Stimulated activated CD8-positive, alpha-beta memory T cell treated with anti-CD3 and anti-CD28 coated beads, Interleukin-12 subunit alpha, Interleukin-12 subunit beta, amount 100 ng/mL, for 1 hour (primary cell): ENCODE measurements around the gene CLIC5.

Experiments
- DNase-seq: peaks from one replicate; pipeline ENCODE4 v3.0.0-alpha.2; 2020; ENCODE audit warnings: low read depth

CLIC5 gene

DNA sequence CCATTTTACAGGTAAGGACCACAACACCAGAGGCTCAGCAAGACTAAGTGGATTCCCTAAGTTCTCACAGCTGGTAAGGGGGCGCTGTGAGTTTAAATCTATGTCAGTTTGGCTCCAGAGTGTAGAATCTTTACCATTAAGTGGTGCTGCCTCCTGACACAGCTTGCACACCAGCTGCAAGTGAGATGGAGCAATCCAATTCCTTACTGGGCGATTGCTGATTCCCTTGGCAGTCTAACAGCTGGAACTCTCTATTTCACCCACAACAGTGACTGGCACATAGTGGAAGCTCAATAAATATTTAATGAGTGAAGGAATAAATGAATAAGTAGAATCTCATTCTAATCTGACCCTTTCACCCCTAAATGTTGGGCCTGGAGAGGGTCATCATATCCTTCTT lies 176.7 kb downstream of the CLIC5 start:
- DNase-seq, result no peak

DNA sequence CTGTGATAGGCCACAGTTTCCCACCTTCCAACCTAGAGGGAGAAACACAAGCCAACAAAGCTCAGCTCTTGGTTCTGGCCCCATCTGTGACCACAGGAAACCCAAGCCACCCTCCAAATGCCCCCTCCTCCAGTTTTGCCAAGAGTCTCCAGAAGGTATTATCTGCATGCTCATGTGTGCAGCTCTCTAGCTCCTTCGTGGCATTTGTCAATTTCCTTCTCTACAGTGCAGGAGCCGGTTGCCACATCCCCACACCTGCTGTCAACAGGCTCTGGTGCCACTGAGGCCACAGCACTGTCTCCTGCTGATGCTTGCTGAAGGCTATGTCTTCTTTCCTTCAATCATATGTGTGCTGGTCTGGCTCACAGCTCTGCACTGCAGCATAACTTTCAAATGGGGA lies 177.2 kb downstream of the CLIC5 start:
- no peak for DNase-seq

DNA sequence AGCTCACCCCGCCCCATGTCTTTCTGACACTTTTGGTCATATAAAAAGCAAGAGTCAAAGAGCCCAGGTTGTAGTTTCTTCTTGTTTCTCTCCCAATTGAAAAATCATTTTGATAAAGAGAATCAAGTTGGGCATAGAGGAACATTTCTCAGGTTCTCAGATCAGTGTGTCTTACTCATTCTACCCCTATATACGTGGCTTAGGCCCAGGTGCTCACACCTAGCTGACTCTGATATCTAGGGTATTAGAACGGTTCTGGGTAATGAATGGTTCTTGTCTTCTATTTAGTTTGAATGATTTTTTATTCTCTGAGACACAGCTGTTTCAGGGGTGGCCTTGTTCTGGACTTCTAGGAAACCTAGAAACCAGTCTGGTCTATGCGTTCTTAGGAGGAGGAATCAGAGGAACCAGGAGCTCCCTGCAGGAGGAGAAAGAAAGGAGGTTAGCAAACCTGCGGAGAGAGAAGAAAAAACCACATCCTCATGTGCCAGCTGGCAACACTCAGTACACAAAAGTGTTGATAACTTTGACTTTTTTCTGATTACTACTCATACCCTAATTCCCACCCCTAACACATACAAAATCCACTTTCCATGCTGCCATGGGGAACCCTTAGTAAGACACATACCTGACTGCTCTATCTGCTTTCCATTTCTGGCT lies 178.0 kb downstream of the CLIC5 start:
- DNase-seq, result no peak

DNA sequence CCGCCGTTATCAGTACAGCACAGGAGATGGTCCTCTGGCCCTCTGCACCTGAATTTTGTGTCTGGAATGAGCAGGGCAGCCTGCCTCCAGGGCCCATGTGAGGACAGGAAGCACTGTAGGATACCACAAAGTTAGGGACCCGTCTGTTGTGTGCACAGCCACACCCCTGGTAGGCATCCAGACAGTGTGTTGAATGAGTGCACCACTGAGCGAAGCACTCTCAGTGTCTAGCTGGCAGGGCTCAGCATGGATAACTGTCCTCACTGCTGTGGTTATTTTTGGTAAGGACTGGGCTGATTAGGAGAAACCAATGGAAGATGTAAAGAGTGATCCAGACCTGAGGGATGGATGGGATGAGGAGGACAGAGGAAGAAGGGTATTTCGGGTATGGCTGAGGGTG lies 178.7 kb downstream of the CLIC5 start:
- no peak for DNase-seq

DNA sequence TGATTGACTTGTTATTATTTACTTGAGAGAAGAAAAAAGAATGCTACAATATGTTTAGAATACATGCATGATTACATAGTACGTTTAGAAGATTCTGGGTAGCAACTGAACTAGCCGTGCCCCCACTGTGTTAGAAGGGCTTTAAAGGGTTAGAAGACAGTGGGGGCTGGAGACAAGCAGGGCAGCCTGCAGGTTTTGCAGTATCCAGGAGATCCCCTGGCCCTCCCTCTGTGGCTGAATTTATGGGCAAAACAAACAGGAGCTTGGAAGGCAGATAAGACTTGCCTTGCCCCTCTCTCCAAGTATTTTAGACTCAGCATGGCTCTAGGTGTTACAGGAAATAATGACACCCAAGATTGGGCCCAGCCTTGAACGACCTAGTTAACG lies 179.2 kb downstream of the CLIC5 start:
- DNase-seq, result no peak

DNA sequence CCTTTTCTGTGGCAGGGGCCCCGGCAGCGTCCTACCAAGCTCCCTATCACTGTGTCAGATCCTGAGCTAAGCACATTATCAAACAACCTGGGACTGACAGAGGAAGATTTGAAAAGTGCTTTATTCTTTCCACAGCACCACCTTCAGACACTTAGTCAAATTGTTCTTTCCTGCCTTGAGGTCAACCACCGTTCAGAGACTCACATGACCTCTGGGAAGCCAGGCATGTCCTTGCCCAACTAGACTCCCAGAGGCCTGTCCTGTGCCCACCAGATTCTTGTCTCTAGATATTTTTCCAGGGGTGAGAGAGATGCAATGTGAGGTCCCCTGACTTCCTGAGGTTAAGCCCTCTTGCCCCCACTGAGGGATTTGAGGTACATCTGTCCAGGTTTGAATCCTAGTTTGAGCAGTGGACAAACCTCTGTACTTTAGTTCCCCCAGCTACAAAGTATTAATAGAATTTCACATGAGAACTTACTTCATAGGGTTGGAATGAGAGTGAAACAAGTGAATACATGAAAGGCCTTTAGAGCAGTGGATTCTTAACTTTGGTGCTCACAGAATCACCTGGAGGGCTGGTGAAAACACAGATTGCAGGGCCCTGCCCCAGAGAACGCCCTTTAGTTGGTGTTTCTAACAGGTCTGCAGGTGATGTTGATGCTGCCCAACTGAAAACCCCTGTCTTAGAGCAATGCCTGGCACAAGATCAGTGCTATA lies 179.8 kb downstream of the CLIC5 start:
- DNase-seq, result no peak

DNA sequence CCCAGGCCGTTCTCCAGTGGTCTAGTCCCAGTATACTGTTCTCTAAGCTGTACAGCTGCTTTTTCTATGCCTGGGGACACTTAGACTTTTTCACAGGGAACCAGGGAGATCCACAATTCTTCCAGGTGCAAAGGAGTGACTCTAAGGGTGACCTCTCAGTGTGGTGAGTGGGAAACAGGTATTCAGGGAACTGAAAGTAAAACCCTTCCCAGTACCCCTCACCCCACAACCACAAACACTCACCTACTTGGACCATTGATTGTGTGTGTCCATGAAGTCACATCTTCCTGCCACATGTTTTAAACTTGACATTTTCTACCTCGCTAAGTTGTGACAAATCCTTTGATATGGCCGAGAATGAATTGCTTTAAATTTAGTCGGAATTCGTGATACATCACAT lies 183.6 kb downstream of the CLIC5 start:
- DNase-seq, result no peak
